Loucy (cell line): ENCODE measurements around the gene NUDT3.

Experiments used
- CTCF ChIP-seq: fragments of 200-600 bp; sonication (generic); conservative IDR thresholded peaks from 2 replicates; pipeline ENCODE4 v1.5.1; 2014; ENCODE audit warnings: mild to moderate bottlenecking, antibody characterized with exemption, low read length
- EZH2phosphoT487 ChIP-seq: fragments of 200-600 bp; IDR thresholded peaks from 2 replicates; pipeline ENCODE4 v1.6.1; 2018; ENCODE audit warnings: antibody characterized with exemption, mild to moderate bottlenecking, moderate library complexity, borderline replicate concordance

DNA sequence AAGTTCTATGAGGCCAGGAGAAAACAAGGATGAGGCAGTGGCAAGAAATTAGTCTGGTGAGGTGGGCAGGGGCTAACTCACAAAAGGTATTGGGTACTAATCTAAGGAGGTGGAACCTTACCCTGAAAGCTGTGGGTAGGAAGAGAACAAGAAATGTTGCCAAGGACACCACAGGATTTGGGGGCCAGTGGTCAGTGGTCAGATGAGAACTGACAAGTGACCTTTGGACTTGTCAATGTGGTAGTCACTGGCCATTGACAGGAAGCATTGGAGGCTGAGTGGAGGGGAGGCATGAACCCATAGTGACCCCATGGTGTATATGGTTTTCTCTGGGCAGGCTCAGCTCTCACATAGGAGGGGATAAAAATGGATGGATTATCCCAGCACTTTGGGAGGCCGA lies 118.3 kb downstream of the NUDT3 start:
- TF ChIP-seq CTCF (no peak), EZH2phosphoT487 (no peak)
